Amniotic stem cell (primary cell): Measurements from ENCODE around the gene CHPT1.
"Not testable (repeated sequence)": the region's sequence is repeated elsewhere in the genome, so short reads cannot be mapped to it uniquely, and the experiment has no call there.

ENCODE experiments used
- DNase-seq: peaks from one replicate; lab custom pipeline; 2025; lab: John Stamatoyannopoulos, UW

Gene CHPT1

GRCh38 chr12:101722392-101722791 lies 25.0 kb downstream of the CHPT1 start:
- no peak for DNase-seq

GRCh38 chr12:101727098-101727497 lies 29.7 kb downstream of the CHPT1 start:
- no peak for DNase-seq

GRCh38 chr12:101729842-101730241 lies 32.4 kb downstream of the CHPT1 start:
- no peak for DNase-seq

GRCh38 chr12:101732318-101732717 lies 34.9 kb downstream of the CHPT1 start:
- no peak for DNase-seq

- no peak for DNase-seq
These were observed 35.7 kb downstream of the CHPT1 start for GRCh38 chr12:101733166-101733565.

GRCh38 chr12:101734482-101734881 lies 37.0 kb downstream of the CHPT1 start:
- not testable (repeated sequence) for DNase-seq

GRCh38 chr12:101737476-101737875 lies 40.0 kb downstream of the CHPT1 start:
- DNase-seq, result no peak

- no peak for DNase-seq
These were observed 41.7 kb downstream of the CHPT1 start, which contains the start of gene SYCP3 for GRCh38 chr12:101738920-101739665. SYCP3 (minus strand) TSS chr12:101739462; CDS start chr12:101737935, 1,527 bp downstream.

GRCh38 chr12:101740566-101740965 lies 43.1 kb downstream of the CHPT1 start:
- no peak for DNase-seq

GRCh38 chr12:101740980-101741379 lies 43.5 kb downstream of the CHPT1 start:
- DNase-seq, result no peak

- no peak for DNase-seq
These were observed 45.8 kb downstream of the CHPT1 start for GRCh38 chr12:101743242-101743641.

GRCh38 chr12:101743724-101744472 lies 46.5 kb downstream of the CHPT1 start:
- DNase-seq, result no peak

- no peak for DNase-seq
These were observed 48.0 kb downstream of the CHPT1 start for GRCh38 chr12:101745481-101745880.

GRCh38 chr12:101746196-101746595 lies 48.8 kb downstream of the CHPT1 start:
- DNase-seq, result no peak

GRCh38 chr12:101746661-101747060 lies 49.2 kb downstream of the CHPT1 start:
- no peak for DNase-seq

- DNase-seq, result no peak
These were observed 50.3 kb downstream of the CHPT1 start for GRCh38 chr12:101747697-101748096.

- DNase-seq, result no peak
These were observed 51.5 kb downstream of the CHPT1 start for GRCh38 chr12:101748907-101749306.

GRCh38 chr12:101749657-101750056 lies 52.2 kb downstream of the CHPT1 start:
- no peak for DNase-seq

GRCh38 chr12:101750152-101750551 lies 52.7 kb downstream of the CHPT1 start:
- DNase-seq, result no peak

GRCh38 chr12:101759396-101760047 lies 62.1 kb downstream of the CHPT1 start:
- no peak for DNase-seq

GRCh38 chr12:101761350-101761749 lies 63.9 kb downstream of the CHPT1 start:
- no peak for DNase-seq

GRCh38 chr12:101761781-101762180 lies 64.3 kb downstream of the CHPT1 start:
- DNase-seq, result no peak
